HUDEP-2 (cell line): ENCODE measurements around the gene FOXJ3.

Experiments used
- DNase-seq, 76 experiments: peaks; one replicate each; lab custom pipeline; 2025; ENCODE audit not compliant: unreplicated experiment in 76 of 76; lab: John Stamatoyannopoulos, UW

Gene FOXJ3

GRCh38 chr1:42335050-42335808, at the start of gene FOXJ3:
TSS of gene FOXJ3 (minus strand) at chr1:42335235. CDS start at chr1:42311093, 24,142 bp downstream.
- DNase-seq, result peak; percentile 9 to 93 (median 85)

- no peak for DNase-seq
Observed at GRCh38 chr1:42381280-42381673, 46.2 kb upstream of the FOXJ3 start.

- DNase-seq, result peak in 1 of 76 experiments; percentile 5
Observed at GRCh38 chr1:42380586-42381279, 45.7 kb upstream of the FOXJ3 start, which contains the start of gene RIMKLA. TSS of gene RIMKLA (plus strand) at chr1:42380792. CDS start at chr1:42380935, 143 bp downstream.

DNA sequence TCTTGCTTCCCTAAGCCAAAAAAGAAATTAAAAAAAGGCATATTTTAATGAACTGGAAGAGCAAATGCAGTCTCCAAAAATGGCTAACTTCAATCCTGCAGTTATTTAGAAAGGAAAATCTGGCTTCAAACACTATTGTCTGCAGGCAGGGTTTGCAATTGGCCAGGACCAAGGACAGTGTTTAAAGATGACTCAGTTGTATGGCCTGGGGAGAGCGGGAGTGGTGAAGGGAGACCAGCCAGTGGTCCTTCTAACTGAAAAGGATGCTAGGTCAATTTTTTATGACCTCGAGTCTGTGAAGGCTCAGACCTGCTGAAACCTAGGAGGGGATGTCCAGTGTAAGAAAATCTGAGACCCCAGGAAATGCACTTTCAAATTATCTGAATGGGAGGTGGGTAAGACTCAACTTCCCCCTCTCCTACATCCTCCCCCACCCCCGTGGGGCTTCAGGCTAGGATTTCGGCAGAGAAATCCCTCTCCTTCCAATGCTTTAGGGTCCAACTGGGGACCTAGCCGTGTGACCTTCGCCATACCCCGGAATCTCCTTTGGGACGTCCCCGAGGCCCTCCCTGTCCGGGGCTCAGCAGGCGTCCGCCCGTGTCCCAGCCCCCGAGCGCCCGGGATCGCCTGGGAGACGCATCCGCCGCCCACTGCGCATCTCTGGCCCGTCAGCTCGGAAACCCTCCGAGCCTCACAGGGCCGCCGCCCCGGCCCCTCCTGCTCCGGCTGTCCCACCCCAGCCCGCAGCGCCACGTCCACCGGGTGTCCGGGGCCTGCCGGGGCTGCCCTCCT, 45.0 kb upstream of the FOXJ3 start:
- no peak for DNase-seq

DNA sequence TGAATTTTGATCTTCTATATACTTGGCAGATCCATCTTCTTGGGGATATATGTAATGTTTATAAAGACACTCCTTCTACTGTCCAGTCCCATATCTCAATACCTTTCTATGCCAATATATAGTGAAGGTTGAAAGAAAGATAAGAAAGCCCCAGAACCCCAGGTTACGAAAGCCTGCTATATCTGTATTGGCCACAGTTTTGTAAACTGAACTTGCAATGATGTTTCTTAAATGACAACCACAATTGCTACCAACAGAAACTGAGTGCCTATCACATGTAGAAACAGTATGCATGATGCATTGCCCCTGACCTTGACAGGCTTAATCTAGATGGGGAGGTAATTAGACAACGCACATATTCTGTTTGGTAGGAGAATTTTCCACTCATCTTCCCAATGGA, 37.8 kb upstream of the FOXJ3 start:
- DNase-seq, result no peak

DNA sequence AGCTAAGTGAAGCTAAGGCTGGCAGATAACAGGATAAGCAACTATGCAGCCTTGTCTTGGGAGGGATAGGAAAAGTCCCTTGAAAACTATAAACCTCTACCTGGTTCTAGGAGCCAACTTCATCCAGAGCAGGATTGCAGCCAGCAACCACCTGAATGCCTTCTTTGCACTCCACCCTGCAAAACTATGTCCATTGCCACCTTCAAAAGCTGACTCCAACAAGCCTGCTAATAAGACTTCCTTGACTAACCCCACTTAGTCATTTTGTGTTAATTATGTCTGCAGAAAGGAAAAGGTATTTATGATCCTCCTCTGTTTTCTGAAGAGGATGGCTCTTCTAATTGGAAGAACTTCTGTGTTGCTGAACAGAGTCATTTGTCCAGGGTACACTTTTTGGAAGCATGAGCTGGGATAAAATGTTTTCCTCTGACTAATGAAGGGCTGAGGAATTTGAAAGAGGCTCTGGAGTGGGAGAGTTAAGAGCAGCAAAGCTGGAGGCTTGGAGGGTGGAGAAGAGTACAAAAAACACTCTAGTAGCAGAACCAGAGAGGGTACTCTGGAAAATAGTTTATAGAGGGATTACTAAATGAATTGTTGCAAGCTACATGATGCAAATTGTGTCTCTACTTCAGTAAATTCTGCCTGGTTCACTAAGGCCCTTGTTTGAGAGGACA, 36.0 kb upstream of the FOXJ3 start:
- no peak for DNase-seq

DNA sequence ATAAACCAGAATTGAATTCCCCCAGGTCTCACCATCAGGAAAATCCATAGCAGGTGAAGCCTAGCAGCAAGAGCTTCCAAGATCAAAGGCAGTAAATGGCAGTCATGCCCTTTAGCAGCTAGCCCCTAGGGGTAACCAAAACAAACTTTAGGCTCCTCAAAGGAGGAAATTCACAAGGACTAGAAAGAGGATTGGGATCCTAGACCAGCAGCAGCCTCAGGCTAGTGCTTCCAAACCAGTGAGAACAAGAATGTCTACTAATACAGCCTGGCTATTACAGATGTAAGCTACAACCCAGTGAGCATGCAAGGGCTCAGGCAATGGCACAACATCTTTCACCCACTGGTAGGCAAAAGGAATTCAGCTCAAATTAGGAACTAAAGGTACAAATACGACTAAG, 34.4 kb upstream of the FOXJ3 start:
- DNase-seq, result no peak

- no peak for DNase-seq
Observed at GRCh38 chr1:42368096-42368795, 33.2 kb upstream of the FOXJ3 start.

GRCh38 chr1:42365118-42365517, 30.1 kb upstream of the FOXJ3 start:
- no peak for DNase-seq

DNA sequence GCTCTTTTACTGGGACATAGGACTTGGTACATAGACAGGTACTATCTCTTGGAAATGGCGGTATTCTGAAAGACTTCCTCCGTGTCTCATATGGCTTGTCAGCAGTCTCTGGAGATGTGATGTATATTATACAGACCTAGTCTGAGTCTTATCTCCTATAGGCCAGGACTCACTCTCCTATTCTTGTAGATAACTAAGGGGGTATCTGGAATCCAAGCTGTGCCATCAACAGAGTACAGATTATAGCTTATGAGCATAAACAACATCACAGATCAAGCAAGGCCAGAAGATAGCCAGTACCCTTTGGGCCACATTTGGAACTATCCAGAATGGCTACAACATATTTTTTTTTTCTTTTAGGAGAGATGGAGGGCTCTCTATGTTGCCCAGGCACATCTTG, 29.5 kb upstream of the FOXJ3 start:
- DNase-seq, result no peak

- no peak for DNase-seq
Observed at GRCh38 chr1:42364089-42364488, 29.1 kb upstream of the FOXJ3 start.

DNA sequence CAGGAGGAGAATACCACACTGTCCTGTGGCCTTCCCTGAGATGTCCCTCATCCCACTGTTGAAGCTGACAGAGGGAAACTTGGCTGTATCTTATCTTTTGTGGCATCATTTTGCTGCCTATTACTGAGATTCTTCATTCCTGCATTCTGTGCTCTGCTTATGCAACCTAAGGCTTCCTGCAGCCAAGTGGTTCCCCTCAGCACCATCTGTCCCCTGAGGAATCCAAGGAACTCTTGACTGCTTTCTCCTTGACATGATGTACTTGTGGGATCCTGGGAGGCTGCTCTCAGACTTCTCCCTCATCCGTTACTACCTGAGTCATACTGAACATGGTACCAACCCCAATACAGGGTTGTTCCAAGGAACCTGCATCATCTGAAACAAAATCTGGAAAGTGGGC, 24.4 kb upstream of the FOXJ3 start:
- DNase-seq, result no peak

- no peak for DNase-seq
Observed at GRCh38 chr1:42358791-42359190, 23.8 kb upstream of the FOXJ3 start.

DNA sequence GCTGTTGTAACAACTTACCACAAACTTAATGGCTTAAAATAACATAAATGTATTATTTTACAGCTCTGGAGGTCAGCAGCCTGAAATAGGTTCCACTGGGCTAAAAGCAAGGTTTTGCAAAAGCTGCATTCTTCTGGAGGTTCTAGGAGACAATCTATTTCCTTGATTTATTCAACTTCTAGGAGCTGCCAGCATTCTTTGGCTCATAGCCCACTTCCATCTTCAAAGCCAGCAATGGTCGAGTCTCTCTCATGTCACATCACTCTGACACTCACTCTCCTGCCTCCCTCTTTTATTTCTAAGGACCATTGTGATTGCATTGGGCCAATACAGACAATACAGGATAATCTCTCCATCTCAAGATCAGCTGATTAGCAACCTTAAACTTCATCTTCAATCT, 15.1 kb upstream of the FOXJ3 start:
- DNase-seq, result no peak

DNA sequence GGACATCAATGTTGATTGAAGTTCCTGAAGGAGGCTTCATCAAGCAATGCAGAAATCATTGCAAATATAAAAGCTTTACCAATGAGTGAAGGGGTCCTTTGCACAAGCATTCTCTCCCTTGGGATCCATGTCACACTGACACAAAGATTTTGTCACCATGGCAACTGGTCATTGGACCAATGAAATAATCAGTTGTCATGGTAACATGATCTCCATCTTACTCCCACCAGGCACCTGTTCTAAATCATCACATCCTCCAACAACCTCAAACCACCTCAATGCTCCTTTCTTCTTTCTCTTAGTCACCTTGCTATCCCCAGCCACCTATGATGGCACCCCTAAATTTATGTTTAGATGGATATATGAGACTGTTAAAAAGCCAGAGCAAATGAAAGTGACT, 13.5 kb upstream of the FOXJ3 start:
- no peak for DNase-seq

DNA sequence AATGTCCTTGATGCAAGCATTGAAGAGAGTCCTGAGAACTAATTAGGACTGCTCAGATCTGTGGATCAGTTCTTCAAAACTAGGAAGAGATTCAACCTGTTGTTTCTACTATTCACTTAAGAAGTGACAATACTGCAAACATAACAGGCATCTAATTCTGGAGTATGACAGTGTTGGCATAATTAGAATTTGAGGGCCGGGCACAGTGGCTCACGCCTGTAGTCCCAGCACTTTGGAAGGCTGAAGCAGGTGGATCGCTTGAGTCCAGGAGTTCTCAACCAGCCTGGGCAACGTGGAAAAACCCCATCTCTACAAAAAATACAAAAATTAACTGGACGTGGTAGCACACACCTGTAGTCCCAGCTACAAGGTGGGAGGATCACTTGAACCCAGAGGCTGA, 8.0 kb upstream of the FOXJ3 start:
- DNase-seq, result no peak

DNA sequence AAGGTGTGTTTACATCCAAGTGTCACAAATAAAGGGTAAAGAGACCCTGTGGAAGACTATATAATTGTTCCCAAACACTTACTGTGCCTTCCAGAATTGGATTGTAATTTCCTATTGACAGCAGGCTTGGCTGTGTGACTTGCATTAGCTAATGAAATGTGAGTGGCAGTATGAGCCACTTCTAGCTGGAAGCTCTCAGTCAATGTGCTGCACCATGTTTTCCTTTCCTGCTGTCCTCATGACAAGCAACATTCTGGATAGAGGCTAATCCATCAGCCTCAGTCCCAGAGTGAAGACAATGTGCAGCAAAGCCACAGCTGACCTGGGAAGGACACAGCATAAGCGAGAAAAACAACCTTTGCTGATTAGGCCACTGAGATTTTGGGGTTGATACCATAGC, 5.9 kb upstream of the FOXJ3 start:
- no peak for DNase-seq

- no peak for DNase-seq
Observed at GRCh38 chr1:42340093-42340492, 5.1 kb upstream of the FOXJ3 start.

DNA sequence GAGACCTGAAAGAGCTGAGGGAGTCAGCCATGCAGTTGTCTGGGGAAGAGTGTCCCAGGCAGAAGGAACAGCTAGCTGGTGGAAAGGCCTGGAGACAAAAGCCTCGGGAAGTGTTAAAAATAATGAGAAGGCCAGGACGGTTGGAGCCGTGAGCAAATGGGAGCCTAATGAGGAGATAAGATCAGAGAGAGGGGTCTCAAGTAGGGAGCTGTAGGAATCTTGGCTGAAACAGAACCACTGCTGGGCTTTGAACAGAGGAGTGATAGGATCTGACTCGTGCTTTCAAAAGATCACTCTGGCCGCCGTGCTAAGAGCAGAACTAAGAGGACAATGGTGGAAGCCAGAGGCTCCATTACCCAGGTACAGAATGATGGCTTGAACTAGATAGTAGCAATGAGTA, 1.9 kb upstream of the FOXJ3 start:
- no peak for DNase-seq

- peak in 2 of 76 experiments; percentile 12 to 23 for DNase-seq
Observed at GRCh38 chr1:42335809-42336518, 929 bp upstream of the FOXJ3 start.
